ENCODE data around the gene GIPC2.
"Not testable (repeated sequence)": the region's sequence is repeated elsewhere in the genome, so short reads cannot be mapped to it uniquely, and the experiment has no call there.

The GIPC2 gene, protein sequence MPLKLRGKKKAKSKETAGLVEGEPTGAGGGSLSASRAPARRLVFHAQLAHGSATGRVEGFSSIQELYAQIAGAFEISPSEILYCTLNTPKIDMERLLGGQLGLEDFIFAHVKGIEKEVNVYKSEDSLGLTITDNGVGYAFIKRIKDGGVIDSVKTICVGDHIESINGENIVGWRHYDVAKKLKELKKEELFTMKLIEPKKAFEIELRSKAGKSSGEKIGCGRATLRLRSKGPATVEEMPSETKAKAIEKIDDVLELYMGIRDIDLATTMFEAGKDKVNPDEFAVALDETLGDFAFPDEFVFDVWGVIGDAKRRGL

DNA sequence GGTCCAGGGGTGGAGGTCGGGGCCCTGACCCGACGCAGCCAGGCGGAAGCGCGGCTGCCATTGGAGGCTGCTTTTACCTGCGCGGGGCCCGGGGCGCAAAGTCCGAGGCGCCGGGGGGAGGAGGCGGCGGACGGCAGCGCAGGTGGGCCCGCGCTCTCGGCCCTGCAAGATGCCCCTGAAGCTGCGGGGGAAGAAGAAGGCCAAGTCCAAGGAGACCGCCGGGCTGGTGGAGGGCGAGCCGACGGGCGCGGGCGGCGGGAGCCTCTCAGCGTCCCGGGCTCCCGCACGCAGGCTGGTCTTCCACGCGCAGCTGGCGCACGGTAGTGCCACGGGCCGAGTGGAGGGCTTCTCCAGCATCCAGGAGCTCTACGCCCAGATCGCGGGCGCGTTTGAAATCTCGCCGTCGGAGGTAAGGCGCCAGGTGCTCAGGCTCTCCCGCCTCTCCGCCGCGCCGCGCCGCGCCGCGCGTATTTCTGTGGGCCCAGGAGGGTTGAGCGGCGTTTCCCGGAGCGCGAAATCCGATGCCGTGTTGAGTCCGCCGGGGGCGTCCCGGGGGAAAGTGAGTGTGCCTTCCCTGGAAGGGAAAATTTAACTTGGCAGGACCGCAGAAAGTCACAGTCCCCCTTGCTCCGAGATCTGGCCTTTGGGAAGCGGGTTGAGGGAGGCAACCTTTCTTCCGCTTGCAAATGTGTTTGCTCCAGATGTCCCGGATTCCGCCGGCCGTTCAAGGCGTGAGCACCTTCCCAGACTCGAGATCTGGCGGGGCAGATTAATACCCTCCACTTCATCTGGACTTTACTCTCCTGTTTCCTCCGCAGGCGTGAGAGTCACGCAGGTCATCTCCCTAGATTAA is at the start of gene GIPC2:
Gene GIPC2, plus strand, starts transcription at position 41 of the 853 bp plus-strand sequence. Its CDS starts 129 bp downstream, at position 170.
- DNase-seq, result peak; percentile 2

DNA sequence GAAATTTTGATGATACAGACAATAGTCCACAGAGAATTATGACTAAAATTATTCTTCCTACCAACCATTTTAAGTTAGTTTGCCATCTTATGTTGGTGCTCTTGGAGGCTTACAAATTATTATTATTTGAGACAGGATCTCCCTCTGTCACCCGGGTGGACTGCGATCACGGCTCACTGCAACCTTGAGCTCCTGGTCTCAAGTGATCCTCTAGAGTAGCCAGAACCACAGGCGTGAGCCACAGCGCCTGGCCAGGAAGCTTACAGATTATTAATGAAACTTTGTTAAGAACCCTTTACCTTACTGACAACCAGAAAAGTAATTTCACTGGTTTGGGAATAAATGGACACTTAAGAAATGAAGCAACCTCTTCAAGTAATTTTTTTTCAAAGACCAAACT is 49.0 kb upstream of the GIPC2 start:
- DNase-seq, result no peak

DNA sequence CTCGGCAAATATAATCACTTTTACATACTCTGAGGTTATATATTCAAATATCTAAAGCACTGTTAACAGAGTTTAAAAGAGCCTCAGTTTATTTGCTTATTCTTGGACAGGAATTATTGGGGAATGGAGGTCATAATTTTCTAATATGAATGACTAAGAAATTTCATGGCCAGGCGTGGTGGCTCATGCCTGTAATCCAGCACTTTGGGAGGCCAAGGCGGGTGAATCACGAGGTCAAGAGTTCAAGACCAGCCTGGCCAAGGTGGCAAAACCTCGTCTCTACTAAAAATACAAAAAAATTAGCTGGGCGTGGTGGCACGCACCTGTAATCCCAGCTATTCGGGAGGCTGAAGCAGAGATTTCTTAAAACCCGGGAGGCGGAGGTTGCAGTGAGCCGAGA is 45.2 kb upstream of the GIPC2 start:
- DNase-seq, result not testable (repeated sequence)

DNA sequence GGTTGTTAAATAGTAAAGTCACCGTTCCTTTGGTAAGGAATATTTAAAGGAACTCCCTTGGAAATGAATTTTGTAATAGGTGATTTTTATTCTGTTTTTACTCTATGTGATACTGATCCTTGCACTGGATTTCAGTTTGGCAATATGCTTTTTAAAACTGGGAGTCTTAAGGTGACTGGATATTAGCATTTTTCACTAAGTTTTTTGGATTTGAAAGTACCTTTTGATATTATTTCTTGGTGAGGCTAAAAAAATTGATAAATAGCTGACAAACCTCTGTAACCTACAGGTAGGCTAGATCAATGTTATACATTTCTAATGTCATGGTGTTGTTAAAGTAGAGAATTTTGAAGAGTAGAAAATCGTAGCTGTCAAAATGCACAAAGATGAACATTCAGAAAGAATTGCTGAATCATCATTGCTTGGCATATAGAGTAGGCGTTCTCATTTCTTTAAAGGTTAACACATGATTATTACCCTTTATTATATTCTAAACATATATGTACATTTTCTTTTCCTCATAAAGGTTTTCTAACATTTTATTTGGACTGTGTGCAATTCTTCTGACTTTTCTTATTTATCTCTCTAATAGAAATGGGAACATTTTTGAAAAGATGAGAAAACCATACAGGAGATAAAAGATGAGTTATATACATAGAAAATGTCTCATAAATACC is 42.6 kb upstream of the GIPC2 start:
- DNase-seq, result no peak

DNA sequence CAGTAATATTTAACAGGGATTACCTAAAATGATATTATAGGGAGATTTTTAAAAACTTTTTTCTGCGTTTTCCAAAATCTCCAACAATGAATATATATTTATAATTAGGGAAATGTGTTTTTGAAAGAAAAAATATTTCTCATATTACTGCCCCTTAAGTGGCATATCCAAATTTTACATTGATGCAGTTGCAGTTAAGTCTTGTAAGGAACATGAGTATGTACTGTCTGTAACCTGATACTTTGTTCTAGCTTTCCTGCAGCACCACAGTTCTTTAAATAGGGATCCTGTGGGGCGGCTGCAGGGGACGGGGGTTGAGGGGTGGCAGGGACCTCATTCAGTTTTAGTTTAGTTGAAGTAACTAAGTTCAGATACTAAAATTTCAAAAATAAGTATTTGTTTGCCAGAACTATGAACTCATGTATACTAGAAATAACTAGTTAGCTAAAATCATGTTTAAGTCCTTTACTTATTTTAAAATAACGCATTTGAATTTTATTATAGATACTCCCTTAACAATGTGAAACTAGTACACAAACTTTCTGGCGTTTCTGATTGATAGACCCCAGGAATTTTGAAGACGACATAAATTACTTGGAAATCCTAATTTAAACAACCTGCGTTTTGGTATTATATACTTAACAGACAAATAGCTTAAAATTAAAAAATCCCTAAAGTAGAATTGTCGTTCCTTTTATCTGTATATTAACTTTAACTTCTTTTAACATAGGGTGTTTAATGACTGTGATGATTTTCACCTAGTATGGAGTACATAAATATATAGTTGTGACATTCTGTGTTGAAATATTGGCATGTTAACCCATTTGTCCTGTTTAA is 41.7 kb upstream of the GIPC2 start:
- DNase-seq, result peak; percentile 6 to 8

DNA sequence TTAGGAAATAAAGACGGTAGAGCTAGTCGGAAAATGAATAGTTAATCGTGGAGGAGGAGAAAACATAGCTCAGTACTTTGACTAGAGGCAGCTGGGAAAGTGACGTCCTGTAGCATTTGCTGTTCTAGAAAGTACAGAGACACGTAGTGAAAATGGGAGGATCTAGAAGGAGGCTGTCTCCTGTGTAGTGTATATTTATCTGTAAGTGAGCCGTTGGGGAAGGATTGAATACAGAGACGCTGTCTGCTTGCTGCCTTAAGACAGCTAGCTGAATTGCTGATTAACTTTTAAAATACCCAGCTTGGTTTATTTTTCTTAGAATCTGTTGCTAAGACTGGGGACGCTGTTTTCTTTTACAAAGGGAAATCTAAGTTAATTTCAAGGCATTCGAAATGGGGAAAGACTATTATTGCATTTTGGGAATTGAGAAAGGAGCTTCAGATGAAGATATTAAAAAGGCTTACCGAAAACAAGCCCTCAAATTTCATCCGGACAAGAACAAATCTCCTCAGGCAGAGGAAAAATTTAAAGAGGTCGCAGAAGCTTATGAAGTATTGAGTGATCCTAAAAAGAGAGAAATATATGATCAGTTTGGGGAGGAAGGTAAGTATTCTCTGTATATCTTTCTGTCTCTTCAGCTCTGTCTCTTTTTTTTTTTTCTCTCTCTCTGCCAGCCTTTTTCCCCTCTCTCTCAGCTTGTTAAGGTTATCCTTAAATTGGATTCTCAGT is 40.9 kb upstream of the GIPC2 start, which contains the start of gene DNAJB4:
Gene DNAJB4, plus strand, starts transcription at position 221 of the 729 bp plus-strand sequence. Its CDS starts 172 bp downstream, at position 393.
- peak; percentile 40 to 48 for DNase-seq

DNA sequence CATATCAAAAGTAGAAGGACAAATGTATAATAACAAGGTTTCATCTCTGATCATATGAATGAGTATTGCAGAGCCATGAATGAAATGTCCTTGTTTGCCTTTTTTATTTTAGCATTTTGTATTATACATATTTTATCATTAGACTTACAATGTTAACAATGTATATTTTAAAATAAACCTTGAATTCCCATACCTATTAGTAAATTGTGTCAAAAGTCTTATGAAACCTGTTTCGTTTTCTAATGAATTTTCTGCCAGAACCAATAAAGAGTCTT is 40.4 kb upstream of the GIPC2 start:
- no peak for DNase-seq

DNA sequence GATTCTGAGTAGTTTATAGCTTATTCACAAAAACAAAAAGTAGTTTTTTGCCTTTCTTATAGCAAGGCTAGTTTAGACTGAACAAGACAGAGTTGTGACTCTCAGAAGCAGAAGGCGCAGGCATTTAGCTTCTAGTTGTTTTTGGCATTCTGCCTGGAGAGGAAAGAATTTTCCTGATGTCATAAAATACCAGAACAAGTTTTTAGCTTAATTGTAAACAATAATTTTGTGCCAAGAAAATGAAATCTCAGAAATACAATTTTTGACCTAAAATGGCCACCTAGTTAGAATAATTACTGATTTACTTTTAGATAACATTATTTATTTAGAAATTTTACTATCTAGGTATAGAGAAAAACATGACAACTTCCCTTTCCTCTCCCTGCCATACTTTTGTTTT is 40.0 kb upstream of the GIPC2 start:
- DNase-seq, result no peak

DNA sequence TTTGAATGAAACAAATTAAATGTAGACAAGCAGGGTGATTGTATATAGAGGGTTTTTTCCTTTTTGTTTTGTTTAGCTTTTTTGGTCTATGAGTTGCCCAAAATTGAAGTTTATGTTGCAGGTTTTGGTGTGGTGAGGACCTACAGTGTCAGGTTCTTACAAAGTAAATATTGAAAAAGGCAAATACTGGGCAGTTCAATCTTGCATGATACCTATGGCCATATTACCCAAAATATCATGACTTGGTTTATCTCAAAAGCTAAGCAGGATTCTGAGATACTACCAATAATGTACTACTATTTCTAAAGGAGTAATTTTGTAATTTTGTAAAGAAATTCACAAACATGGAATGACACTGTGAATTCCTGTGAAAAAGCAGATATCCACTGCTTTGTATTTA is 39.2 kb upstream of the GIPC2 start:
- DNase-seq, result no peak

DNA sequence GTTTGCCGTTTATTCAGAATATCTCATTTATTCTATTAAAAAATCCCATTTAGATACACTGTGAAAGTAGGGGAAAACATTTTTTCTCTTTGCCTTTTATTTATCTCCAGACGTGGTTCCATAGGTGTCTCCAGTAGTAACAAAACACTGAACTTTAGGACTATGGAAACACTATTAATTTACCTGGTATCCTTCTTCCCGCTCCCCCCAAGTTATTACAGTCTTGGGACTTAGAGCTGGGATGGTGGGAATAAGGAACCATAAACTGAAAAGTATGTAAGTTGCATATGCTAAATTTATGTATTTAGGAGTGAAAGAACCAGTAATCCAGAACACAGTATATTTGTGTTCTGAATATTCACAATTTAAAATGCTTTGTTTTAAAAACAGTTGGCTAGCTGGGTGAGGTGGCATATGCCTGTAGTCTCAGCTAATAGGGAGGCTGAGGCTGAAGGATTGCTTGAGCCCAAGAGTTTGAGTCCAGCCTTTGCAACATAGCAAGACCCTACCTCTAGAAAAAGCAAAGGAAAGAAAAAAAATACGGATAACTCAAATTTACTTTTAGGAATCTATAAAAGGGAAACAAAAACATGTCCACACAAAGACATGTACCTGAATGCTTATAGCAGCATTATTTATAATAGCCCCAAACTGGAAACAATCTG is 38.0 kb upstream of the GIPC2 start:
- DNase-seq, result no peak

DNA sequence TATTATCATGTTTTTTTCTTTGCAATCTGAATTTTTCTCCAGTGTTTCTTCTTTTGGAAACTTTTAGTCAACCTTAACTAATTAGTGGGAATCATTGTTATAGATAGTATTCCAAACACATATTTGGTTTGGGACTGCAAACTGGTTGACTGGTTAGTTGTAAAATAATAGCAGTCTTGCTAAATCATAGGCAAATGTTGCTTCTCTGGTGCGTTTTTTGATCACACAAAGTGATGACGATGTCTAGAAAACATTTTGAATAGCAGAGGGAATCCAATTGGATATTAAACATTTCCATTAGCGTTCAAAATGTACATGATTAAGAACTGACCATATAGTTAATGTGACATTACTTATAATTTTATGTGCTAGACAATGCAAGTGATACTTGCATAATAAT is 36.5 kb upstream of the GIPC2 start:
- no peak for DNase-seq

DNA sequence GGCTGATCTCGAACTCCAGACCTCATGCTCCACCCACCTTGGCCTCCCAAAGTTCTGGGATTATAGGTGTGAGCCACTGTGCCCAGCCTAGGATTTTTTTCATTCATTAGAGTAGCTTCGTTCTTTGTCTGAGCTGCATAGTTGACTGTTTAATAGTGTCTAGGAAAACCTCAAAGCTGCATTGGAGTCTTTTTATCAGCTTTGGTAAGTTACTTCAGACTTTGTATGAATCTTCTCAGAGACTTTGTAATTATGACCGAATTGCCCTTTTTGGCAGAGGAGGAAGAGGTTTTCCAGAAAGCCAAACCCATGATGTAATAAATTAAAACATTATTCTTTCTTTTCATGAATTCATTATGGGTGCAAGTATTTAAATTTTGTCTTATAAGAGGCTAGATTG is 35.9 kb upstream of the GIPC2 start:
- DNase-seq, result no peak

DNA sequence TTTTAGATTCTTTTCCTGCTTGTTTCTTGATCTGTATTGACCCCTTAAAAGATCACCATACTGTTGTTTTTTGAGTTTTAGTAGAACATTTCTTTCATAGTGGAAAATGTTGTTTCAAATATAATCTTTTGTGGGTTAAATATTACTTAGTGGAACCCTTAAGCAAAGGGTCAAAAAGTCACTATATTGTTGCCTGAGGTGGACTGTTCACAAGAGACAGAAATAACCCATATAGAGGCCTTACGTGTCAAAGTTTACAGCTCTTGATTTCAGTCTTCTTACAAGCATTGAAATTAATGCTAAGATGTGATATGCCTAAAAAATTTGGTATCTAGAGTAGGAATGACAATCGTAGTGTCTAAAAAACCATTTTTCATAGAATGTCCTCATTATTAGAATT is 34.7 kb upstream of the GIPC2 start:
- no peak for DNase-seq

DNA sequence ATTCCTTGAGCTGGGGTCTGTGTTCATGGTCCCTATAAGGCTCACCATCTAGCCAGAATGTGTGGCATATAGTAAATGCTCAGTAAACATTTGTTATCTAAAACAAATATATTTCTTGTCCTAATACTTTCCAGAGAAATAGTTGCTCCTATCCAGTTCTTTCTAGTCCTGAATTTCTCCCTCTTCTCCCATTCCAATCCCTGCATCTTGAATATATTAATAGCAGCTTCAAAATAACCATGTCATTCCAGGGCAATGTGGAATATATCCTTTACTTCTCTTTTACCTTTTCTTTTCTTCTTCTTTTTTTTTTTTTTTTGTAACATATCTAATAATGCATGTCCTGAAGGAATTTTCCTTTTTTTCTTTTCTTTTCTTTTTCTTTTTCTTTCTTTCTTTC is 30.6 kb upstream of the GIPC2 start:
- no peak for DNase-seq

DNA sequence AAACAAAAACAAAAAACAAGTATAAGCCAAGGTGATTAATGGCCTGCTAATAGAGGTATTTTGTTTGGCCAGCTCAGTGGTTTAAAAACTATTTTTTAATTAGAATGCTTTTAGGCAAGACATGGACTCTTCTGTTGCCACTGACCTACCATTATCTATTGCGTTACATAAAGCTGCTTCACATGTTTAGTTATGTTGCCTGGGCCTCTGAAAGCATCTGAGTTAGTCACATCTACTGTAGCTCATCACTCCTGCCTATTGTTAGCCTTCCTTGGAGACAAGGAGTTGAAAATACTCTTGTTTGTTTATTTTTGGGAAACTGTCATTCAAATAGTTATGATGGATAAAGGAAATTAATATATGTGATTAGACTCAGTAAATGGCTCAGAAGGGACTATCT is 26.7 kb upstream of the GIPC2 start:
- DNase-seq, result no peak

DNA sequence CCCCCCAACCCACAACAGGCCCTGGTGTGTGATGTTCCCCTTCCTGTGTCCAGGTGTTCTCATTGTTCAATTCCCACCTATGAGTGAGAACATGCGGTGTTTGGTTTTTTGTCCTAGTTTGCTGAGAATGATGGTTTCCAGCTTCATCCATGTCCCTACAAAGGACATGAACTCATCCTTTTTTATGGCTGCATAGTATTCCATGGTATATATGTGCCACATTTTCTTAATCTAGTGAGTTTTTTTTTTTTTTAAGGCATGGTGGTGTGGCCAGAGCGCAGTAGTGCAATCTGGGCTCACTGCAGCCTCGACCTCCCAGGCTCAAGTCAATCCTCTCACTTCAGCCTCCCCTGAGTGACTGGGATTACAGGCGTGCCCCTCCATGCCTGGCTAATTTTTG is 24.6 kb upstream of the GIPC2 start:
- not testable (repeated sequence) for DNase-seq

DNA sequence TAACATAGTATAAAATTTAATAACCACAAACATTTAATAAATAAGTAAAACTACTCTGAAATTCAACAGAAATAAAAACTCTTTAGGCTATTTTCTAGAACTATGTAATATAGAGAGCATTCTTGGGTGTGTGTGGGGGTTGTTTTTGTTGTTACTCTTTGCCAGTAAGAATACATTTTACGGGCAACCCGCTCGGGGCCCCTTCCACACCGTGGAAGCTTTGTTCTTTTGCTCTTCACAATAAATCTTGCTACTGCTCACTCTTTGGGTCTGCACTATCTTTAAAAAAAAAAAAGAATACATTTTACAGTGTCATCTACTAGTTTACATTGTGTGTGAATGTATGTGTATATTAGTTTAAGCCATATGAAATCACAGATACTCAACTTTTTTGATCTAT is 16.0 kb upstream of the GIPC2 start:
- no peak for DNase-seq

DNA sequence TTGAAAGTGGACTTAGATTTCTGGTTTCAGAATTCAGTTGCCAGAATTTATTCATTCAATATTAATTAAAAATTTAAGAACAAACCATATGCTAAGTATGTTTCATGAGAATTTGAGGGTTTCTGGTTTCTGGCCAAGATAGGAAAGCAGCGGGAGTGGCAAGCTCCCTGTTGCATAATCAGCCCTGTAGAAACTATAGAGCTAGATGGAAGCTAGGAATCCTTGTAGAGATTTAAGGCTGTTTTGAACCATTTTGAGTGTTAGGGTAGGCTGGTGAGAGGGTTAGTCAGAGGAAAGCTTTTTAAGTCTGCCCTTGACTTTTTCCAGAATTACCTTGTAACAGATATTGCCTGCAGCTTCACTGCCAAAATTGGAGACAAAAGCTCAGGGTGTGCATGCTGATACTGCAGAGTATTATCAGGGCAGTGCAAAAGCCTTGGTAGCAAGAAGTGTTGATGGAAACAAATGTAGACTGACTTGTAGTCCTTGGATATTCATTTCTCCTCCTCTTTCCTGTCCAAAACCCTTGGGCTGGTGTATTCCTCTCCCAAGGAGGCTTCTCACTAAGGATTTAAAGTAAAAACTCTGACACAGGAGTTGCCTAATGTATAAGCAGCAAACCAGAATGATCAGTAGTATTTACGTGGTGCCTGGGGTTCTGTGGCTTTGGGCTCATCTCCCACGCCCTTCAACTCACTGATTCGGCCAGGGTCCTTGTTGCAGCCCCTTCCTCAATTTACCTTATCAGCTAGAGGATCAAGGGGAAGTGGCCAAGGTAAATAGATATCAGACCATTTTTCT is 12.6 kb upstream of the GIPC2 start:
- DNase-seq, result no peak

DNA sequence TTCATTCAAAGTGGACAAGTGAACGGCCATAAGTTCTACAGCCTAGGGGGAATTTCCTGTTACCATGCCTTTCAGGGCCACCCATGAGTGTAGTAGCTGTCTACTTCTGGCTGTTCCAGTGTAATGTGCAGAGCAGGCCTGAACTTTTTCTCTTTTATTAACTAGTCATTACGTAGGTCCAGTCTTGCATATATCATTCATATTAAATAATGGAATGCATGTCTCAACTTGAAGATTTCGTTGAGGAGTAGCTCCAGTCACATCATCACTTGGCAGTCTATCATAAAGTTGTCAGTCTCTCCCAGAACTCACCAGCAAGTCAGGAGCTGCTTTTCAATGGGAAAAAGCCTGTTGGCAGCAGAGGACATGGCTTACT is 12.0 kb upstream of the GIPC2 start:
- no peak for DNase-seq

DNA sequence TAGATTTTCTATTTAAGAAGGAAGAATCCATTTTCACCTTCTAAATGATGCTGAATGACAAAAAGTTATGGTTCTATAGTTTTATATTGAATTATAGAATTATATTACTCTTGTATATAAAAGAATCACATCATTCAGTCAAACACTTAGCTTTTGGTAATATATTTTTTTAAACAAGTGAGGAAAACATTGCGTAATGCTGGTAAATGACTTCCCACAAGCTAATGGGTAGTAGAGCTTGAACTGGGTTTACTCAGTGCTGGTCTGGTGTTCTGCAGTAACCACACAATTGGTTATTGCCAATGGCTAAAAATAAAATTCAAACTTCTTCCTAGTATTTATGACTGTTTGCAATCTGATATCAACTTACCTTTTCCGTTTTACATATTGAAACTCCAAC is 10.6 kb upstream of the GIPC2 start:
- DNase-seq, result no peak

DNA sequence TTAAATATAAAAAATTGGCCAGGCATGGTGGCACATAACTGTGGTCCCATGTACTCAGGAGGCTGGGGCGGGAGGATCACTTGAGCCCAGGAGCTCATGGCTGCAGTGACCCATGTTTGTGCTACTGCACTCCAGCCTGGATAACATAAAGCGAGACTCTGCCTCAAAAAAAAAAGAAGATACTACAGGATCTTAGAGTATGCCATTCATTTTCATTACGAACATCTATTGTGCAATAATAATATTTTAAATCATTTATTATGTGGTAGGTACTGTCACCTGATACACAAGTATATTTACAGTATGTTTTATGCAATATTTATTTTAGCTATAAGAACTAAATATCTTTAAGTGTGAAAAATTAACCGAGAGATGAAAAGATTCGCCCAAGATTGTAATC is 9.3 kb upstream of the GIPC2 start:
- DNase-seq, result no peak

Data from activated CD4-positive, alpha-beta T cell treated with anti-CD3 and anti-CD28 coated beads, Interleukin-2, amount 50 U/mL, for 4 hours (primary cell).